NCI-H187 treated with DMSO at 0.1 percent for 48 hours (cell line): Measurements from ENCODE around the gene STK39.

ENCODE experiments used
- DNase-seq: peaks from one replicate; lab custom pipeline; 2025; lab: John Stamatoyannopoulos, UW

STK39 gene

DNA sequence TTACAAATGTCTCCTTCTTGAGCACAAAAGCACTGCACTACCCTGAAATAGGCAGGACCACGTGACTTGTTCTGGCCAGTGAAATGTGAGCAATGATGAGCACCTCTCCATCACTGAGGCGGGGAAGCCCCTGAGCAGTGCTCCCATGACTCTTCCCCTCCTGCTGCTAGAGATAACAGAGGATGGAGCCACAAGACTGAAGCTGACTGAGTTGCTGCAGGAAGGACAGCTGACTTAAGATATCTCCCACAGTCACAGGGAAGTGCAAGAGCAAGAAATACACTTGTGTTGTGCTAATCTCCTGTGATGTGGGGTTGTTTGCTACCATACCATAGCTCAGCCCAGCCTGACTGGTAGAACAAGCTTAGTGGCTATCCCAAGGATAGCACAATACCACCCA lies 38.7 kb downstream of the STK39 start:
- no peak for DNase-seq

DNA sequence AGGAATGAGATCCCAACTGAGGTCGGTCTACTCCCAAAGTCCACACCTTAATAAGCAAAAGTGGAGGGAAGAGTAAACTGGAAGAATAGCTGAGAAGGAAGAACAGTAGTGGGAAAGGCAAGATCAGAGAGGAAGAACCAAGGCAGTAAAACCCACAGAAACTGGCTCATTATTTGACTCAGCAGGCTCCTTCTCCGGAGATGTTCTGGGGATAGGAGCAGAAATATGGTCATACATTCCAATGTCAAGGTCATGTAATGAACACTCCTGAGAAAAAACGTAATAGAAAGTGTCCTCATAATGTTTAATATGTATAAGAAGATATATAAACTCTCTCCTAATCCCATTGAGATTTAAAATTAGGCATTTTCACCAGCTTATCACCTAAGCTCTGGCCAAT lies 39.5 kb downstream of the STK39 start:
- no peak for DNase-seq

DNA sequence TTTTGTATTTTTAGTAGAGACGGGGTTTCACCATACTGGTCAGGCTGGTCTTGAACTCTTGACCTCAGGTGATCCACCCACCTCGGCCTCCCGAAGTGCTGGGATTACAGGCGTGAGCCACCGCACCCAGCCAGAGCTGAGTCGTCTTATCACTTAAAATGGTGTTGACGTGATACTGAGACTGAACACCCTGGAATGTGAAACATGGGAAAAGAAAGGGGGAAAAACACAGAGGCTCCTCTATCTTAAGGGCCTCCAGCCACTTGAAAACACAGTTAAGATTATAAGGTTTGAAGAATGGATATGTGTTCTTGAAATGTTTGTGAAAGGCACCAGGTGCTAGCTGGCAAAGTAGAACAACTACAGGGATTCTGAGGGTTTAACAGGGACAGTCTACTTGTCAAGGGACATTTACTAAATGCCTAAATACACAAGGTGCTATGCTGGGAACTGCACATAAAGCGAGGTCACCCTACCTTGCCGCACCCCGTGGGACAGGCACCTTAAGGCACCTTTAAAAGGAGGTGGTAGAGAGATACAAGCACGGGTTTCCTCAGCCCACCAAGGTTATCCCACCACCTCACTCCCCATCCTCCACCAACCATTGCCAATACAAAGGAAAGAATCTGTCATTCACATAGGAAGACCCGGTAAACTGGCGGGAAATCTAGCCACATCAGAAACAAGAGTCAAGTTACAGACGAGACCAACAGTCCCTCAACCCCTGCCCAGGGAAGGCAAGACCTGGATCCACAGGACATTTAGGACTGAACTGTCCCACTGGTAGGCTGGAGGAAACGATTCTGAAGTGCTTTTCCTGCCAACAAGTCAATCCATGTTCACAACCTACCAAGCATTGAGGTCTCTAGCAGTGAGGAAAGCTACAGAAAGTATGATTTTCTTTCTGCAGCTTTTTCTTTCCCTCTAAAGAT lies 43.4 kb downstream of the STK39 start:
- DNase-seq: no peak

DNA sequence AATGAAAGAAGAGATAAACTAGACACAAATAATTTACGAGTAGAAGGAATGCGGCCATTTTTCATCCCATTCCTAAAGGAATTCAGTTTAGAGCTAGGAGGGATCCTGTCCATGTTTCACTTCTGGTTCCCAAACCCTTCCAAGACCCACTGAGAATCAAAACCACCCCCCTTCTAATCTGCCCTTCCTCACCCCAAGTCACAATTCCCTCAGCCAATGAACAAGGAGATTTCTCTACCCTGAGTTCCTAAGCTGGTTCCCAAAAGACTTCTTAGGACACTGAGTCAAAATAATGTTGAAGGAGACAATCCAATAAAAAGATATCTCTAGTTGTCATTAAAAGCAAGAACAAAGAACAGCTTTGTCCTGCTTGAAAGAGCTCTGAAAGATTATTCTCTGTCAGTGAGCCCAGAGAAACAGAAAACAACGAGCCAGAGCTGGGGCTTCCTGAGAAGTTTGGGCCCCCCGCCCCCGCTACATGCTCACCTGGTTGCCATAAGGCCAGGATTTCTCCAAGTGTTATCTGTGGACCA lies 45.7 kb downstream of the STK39 start:
- no peak for DNase-seq

DNA sequence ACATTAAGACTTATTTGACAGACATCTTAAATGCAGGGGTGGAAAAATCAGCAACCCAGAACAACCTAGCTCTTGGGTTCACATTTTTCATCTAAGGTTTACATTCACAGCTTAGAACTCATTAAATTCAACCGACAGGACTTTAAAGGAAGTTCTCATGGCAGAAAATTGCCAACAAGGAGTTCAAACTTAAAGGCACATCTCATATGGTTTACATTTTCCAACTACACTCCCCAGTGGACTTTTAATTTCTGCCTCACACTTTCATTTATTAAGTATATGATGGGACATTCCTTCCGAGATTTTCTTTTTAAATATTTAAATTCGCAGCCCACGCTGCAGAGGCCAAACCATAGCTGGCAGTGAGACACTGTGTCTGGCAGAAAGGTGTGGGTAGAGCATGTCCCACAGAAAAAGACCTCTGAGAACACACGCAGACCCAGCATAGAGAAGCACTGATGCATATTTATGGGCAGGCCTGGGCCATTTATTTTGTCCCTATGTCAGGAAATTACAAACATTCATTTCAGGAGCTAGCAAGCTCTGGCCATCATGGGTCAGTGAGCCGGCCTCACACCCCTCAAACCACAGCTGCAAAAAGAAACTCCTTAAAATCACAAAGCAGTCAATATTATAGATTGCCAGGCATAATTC lies 46.3 kb downstream of the STK39 start:
- no peak for DNase-seq

DNA sequence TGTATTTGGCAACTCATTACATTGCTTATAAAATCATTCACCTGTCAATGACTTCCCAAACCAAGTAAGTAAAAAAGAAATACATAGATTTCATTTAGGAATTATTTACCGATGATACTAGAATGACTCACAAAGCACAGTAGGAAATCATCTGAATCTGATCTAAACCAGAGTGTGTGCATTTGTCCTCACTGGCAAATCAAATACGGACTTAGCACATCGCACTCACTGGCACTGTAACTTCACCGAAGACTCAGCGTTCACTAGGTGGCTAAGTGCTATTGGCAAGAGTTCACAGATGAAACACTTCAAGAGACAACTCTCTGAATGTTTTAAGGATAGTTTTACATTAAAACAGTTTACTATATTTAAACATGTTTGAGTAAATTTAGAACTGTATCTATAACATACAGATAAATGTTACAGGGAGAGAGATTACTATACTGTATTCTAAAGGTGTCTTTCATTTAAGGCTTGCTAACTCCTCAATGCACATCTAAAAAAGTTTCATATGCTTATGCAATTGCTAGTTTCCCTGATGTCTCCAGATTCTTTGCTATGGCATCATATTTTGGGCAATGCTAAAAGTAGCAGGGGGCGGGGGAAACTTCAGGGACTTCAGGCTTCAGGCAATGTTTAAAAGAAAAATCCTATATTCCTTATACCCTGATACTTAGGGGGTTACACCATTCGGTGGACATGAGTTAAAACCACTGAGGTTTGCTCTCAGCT lies 48.8 kb downstream of the STK39 start:
- no peak for DNase-seq

DNA sequence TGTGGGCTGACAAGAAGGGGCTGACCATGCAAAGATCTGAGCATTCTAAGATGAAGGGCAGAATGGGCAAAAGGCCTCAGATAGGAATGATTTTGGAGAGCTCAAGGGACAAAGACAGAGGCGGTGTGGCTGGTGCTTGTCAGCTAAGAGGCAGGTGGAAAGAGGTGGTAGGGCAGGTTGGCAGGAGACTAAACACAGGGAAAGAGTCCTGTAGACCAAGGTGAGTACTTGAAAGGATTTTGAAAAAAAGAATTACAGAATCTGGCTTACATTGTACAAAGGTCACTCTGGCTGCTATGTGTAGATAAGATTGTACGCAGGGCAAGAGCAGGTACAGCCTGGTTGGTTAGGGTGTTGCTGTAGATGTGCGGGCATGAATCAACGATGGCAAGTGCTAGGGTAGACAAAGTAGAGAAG lies 50.6 kb downstream of the STK39 start:
- no peak for DNase-seq

DNA sequence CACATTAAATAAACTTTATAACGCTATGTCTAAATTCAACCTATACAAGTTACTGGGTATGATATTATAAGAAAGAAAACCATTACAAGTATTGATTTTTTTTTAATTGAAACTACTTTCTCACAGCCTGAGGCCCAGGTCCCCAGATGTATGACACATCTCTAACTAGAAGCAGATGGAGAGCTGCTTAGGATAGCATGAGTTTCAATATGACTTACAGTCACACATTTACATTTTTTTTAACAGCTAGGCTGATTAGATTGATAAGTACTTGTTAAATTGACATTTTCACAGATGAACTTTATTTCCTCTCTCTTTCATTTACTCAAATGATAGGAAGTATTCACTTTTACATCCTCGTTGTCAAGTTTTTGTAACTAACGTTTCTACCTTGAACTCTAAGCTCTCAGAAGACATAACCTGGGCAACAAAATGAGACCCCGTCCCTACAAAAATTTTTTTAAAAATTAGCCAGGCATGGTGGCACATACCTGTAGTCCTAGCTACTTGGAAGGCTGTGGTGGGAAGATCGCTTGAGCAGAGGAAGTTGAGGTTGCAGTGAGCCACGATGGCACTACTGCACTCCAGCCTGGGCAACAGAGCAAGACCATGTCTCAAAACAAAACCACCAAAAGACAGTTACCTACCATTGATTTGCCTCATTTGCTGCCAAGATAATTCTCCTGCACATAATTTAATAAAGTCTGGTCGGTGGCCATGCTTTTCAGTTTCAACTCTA lies 52.4 kb downstream of the STK39 start:
- no peak for DNase-seq

DNA sequence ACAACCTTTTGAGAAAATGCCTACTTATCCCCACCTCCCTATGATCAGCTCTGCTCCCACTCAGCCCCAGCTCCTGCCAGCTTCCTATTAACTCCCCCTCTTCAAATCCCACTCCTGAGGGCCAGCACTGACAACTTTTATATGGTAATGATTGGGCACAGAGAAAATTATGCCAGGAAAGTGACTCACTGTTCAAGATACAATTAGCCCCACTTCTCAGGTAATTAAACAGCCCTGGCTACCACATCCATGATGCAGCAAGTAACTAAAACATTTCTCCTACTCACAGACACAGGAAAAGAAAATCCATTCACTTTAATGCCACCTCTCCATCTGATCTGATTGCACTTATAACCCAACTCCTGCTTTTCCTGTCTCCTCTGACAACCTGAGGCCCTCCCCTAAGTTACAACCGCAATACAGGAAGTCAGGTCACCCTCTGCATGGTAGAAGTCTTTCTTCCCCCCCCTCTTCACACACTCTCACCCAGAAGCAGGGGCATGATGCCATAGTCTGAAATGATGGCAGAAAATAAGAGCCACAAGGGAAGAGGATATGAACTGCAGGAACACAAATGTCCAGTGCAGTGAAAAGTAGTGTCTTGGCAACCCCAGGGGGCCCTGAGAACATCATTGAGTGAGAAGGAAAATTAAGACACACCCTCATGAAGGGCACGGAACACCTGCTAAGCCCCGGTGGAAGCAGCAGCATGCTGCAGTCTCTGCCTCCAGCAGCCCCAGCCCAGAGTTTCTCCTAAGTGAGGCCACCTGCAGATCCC lies 54.4 kb downstream of the STK39 start:
- DNase-seq: no peak

DNA sequence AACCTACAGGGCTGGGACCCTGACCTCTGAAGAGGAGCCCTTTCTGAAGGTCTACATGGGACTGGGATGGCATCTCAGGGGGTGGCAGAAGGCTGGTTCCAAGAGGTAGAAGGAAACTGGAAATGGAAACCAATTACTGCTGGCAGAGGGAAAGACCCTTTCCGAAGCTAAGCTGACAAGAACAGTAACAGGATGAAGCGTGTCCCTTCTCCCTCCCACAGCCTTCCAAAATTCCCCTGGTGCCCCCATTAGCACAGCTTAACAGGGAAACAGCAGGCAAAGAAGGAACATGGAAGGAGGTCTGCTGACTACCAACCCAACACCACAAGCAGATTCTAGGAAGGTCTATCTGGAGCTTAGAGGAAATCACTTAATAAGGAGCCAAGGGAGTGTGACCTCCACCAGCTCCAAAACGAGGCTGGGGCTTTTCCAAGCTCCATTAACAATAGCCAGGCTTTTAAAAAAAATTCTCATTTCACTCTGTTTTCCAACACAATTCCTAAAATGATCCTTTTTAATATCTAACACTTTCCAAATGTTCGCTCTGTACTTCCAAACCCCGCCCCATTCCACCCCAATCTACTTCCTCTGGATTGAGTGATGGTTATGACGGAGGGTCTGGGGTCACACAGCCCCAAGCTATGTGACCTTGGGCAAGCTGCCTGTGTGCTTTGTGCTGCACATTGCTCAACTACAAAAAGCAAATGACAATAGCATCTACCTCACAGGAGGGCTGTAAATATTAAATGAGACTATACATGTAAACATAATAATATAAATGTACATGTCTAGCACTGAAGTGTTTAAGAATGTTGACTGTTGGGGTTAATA lies 55.2 kb downstream of the STK39 start:
- DNase-seq: no peak

DNA sequence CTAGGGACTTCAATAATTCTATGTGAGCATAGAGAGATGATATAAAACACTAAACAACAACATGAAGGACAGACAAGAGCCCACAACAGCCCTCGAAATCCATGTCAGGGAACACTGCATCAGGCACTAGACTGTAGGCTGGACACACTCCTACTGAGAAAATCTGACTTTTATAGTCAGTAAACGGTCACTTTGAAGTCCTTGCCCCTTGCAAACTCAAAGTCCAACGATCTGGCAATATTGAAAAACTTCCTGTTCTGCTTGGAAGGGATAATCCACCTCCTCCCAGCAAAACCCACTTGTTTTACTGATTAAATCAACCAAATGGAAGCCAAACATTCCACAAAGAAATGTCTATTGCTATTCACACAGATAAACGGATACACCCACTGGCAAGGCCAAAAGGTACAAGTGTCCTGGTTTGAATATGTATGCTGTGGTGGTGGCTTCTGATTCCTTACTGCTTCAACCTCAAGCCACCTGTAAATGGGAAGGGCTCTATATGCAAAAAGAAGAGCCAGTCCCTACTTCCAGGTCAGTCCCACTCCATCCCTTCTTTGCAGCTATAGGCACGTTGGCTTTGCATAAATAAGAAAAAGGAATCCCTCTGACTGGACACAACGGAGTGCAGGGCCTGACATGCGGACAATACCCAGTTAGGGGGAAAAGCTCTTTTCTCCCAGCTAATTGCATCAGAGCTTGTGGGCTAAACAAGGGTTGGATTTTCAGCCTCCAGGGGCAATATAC lies 56.6 kb downstream of the STK39 start:
- DNase-seq: no peak

DNA sequence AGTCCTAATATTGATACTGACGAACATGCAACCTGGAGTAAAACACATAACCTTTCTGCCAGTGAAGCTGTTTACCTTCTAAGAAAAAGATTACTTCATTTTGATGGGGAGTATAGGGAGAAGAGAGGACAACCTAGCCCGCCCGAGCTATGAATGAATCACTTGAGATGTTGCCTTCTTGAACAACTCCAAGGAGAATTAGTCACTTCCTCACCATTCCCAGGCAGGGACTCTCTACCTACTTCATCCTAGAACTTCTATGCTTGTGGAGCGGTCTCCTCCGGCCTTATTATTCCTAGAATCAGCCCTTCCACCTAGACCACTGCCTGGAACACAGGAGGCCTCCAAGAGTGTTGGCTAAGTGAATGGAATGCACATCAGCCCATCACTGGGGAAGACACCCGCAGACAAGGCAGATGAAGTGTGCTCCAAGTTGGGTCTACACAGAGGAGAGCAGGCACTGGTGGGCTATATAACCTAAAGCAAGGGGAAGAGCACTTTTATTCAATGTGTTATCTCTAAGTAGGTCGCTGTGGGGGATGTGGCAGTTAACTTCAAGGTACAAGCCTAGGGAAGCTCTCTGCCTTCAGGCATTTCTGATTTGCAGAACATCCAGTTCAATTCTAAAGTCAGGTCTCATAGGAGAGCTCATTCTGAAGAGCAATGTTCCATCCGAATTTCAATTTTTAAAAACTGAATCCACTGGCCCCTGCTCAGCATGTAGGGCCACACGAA lies 57.4 kb downstream of the STK39 start:
- DNase-seq: no peak

DNA sequence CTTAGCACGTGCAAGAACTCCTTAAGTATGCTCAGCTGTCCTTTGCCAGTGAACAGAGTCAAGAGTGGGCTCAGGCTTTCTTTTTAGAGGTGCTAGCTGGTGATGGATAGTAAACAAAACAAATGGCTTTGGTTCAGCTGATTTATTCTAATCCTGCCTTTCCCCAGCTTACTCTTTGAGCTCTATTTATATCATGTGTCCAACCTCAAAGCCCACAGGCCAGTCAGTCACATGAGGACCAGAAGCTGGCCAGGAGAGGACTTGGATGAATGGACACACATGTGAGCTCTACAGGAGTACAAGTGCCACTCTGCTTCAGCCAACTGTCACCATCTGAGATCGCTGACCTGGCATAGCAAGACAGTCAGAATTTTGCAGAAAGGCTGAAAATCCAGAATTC lies 59.4 kb downstream of the STK39 start:
- no peak for DNase-seq

DNA sequence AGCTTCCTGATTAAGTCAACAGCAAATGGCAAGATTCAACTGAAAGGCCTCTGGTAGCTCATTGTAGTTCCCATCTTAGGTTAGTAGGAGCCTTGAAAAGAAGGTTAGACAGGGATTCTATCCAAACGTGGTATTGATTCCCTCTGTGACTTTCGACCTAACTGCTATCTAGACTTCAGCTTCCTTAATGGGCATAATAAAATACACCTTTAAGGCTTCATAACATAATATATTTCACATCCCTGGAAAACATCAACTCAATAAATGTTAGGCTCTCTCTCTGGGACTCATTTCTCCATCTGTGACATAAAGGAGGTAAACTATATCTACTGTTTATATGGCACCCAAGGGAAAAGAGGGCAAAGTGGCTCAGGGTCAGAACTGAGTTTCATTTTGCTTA lies 60.9 kb downstream of the STK39 start:
- no peak for DNase-seq

DNA sequence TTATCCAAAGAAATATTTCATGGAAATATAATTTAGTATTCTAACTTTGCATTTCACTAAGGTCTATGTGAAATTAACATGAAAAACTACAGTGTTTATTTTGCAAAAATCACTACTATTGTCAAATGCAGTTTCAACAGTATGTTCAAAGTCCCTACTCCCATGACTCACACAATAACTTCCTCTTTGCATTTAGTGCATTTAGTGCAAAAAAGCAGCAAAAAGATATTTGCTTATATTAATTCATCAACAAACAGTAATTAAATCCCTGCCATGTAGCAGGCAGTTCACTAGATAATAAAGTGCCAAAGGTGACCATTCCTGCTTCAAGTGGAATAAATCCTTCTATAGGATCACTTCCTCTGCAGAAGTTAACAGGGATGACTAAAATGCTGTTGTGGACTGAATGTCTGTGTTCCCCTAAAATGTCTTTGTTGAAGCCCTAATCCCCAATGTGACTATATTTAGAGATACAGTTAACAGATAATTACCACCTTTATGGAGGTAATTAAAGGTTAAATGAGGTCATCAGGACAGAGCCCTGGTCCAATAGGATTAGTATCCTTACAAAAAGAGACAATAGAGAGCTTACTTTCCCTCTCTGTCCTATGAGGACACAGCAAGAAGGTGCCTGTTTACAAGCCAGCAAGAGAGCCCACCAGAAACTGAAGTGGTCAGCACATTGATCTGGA lies 61.7 kb downstream of the STK39 start:
- no peak for DNase-seq

DNA sequence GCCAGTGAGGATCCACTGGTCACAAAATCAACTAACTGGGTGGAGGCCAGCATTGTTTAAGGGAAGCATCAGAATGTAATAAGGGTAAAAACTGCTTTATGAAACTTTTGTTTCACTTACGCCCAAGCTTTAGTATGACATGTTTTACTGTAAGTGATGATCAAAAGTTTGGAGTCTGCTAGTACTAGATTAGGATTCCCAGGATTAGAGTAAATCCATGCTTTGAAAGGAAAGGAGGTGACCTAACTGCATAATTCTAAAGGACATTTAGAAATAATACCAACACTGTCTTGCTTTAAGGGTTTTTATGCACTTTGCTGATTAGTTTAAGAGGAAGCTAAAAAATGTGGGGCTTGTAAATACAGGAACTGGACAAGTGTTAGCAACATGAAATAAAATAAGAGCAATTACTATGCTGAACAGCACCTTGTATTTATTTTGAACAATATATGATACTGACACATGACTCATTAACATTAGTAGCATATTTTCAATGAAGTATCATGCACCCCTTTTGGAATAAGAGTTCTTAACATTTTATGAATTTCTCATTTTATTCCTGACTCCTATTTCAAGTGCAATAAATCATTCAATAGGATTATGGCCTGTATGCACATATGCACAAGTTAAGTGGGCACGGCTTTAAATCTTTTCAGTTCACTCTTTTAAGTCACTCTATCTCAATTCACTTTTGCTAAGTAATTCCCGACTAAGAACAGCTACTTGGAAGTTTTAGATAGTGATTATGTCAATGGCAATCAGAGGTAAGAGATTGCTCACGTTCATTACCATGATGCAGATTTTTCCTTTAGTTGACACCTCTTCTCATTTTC lies 62.5 kb downstream of the STK39 start:
- DNase-seq: no peak

DNA sequence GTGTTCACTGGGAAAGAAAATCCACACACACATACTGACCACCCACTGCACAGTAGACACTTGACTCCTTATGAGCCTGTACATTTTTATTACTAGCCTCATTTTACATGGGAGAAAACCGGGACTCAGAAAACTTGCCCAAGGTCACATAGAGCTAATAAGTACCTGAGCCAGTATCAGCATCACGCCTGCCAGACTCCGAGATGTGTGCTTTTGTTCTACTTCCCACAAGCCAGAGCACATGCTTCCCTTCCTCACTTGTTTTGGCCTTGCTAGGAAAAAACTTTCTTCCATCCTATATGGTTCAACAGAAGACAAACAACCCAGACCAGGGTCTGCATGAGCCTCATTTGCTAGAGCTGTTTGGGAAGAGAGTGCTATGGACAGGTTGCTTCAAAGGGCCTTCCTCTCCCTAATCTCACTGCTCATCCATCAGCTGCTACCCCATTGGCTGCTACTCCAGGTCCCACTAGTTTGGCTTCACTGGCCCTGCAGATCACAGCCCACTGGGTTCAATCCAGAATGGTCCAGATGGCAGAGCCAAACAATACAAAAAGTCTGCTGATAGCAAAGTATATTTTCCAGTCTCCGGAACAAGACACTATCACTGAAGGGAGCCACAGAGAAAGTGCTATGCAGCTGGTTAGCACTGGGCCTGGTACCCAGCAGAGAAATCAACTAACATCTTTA lies 63.9 kb downstream of the STK39 start:
- no peak for DNase-seq
